ENCODE measurements around the gene DIPK1B.

Gene DIPK1B

GRCh38 chr9:136740971-136741882, 28.9 kb downstream of the DIPK1B start:
- DNase-seq: no peak

GRCh38 chr9:136741883-136742571, 29.7 kb downstream of the DIPK1B start:
- DNase-seq: peak; percentile 37 to 51

GRCh38 chr9:136742591-136743391, 30.4 kb downstream of the DIPK1B start, which contains the start of gene LCN10:
TSS of gene LCN10 (minus strand) at chr9:136742940. CDS start at chr9:136742903, 37 bp downstream.
- no peak for DNase-seq

GRCh38 chr9:136743639-136744211, 31.4 kb downstream of the DIPK1B start:
- DNase-seq: no peak

GRCh38 chr9:136744773-136745172, 32.4 kb downstream of the DIPK1B start:
- DNase-seq: no peak

- no peak for DNase-seq
Observed at GRCh38 chr9:136745389-136746154, 33.2 kb downstream of the DIPK1B start.

- no peak for DNase-seq
Observed at GRCh38 chr9:136746155-136746490, 33.8 kb downstream of the DIPK1B start.

GRCh38 chr9:136746621-136747020, 34.2 kb downstream of the DIPK1B start:
- no peak for DNase-seq

- no peak for DNase-seq
Observed at GRCh38 chr9:136747161-136748060, 35.0 kb downstream of the DIPK1B start.

GRCh38 chr9:136748201-136748600, 35.8 kb downstream of the DIPK1B start, which contains the start of gene LCN6:
TSS of gene LCN6 (minus strand) at chr9:136748525. CDS start at chr9:136748483, 42 bp downstream.
- no peak for DNase-seq

GRCh38 chr9:136748666-136749611, 36.6 kb downstream of the DIPK1B start:
- no peak for DNase-seq

- no peak for DNase-seq
Observed at GRCh38 chr9:136750526-136750925, 38.2 kb downstream of the DIPK1B start.

- no peak for DNase-seq
Observed at GRCh38 chr9:136751244-136751643, 38.9 kb downstream of the DIPK1B start.

GRCh38 chr9:136751814-136752213, 39.4 kb downstream of the DIPK1B start:
- no peak for DNase-seq

- DNase-seq: no peak
Observed at GRCh38 chr9:136753371-136754058, 41.1 kb downstream of the DIPK1B start.

- no peak for DNase-seq
Observed at GRCh38 chr9:136754059-136754572, 41.7 kb downstream of the DIPK1B start.

- no peak for DNase-seq
Observed at GRCh38 chr9:136754626-136755301, 42.4 kb downstream of the DIPK1B start.
